ENCODE measurements around the gene INPP5D. TPM values are rescaled to one million over a fixed set of nuclear protein-coding genes. Genes with fewer than 3 reads are reported as not detected.

The INPP5D gene
- total and polyA plus RNA-seq, 4 donors = 2.9 to 18.8 (median 6.6) TPM

DNA sequence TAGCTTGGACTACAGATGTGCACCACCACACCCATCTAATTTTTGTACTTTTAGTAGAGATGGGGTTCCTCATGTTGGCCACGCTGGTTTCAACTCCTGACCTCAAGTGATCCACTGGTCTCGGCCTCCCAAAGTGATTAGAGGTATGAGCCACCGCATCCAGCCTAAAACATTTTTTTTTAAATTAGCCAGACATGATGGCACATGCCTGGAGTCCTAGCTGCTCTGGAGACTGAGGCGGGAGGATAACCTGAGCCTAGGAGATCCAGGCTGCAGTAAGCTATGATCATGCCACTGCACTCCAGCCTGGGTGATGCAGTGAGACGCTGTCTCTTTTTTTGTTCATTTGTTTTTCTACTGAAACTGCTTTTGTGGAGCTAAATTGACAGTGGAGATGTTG lies 126.7 kb downstream of the INPP5D start:
- Histone ChIP-seq H3K27me3 (ENCODE audit: control insufficient read depth in 4 of 4, insufficient read depth in 4 of 4, low read length in 3 of 4) (no peaks in the 10 kb centered on the region), H3K4me3 (ENCODE audit: low read depth in 1 of 3, low read length in 3 of 3) (no peak overlapping the region), H3K27ac (ENCODE audit: low read depth in 1 of 2, low read length in 2 of 2) (no peak overlapping the region), H3K9ac (ENCODE audit: low read depth in 1 of 2, low read length in 2 of 2) (no peak overlapping the region), H3K36me3 (ENCODE audit: control insufficient read depth in 4 of 4, insufficient read depth in 3 of 4, low read depth in 1 of 4, low read length in 3 of 4) (peaks cover 0 to 4% (median 0%) of the 10 kb centered on the region in 4 donors), H3K9me3 (ENCODE audit: control insufficient read depth in 4 of 4, low read length in 3 of 4) (no peaks in the 10 kb centered on the region), H3K4me1 (ENCODE audit: control insufficient read depth in 4 of 4, insufficient read depth in 4 of 4, low read length in 3 of 4) (peaks cover 5 to 15% (median 12%) of the 10 kb centered on the region in 4 donors)
- 97% methylated on average over 5 of the region's 5 CpGs for WGBS
- DNase-seq (ENCODE audit: low spot score) = no peak
- TF ChIP-seq, protein P1, sequence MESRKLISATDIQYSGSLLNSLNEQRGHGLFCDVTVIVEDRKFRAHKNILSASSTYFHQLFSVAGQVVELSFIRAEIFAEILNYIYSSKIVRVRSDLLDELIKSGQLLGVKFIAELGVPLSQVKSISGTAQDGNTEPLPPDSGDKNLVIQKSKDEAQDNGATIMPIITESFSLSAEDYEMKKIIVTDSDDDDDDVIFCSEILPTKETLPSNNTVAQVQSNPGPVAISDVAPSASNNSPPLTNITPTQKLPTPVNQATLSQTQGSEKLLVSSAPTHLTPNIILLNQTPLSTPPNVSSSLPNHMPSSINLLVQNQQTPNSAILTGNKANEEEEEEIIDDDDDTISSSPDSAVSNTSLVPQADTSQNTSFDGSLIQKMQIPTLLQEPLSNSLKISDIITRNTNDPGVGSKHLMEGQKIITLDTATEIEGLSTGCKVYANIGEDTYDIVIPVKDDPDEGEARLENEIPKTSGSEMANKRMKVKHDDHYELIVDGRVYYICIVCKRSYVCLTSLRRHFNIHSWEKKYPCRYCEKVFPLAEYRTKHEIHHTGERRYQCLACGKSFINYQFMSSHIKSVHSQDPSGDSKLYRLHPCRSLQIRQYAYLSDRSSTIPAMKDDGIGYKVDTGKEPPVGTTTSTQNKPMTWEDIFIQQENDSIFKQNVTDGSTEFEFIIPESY (IDR thresholded peaks at IDR 0.05) = no peak
- TF ChIP-seq FOXA2 (IDR thresholded peaks at IDR 0.05) (no peak), HNF4A (conservative IDR thresholded peaks at IDR 0.05) (no peak), YY1 (IDR thresholded peaks at IDR 0.05) (no peak), JUND (IDR thresholded peaks at IDR 0.05) (no peak), HNF4G (IDR thresholded peaks at IDR 0.05) (no peak), FOXA1 (IDR thresholded peaks at IDR 0.05) (no peak), REST (IDR thresholded peaks at IDR 0.05) (no peak), RXRA (IDR thresholded peaks at IDR 0.05) (no peak), SP1 (IDR thresholded peaks at IDR 0.05) (no peak), RAD21 (IDR thresholded peaks at IDR 0.05) (no peak), GABPA (IDR thresholded peaks at IDR 0.05 in 1 of 2, conservative IDR thresholded peaks at IDR 0.05 in 1 of 2) (no peak), EGR1 (IDR thresholded peaks at IDR 0.05; ENCODE audit: low read depth in 2 of 2) (no peak), NR2F2 (IDR thresholded peaks at IDR 0.05) (no peak)
- TF ChIP-seq, protein P2, sequence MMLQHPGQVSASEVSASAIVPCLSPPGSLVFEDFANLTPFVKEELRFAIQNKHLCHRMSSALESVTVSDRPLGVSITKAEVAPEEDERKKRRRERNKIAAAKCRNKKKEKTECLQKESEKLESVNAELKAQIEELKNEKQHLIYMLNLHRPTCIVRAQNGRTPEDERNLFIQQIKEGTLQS (IDR thresholded peaks at IDR 0.05) = no peak
- TF ChIP-seq, protein P3, sequence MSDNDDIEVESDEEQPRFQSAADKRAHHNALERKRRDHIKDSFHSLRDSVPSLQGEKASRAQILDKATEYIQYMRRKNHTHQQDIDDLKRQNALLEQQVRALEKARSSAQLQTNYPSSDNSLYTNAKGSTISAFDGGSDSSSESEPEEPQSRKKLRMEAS (IDR thresholded peaks at IDR 0.05) = no peak
- TF ChIP-seq, protein P4, sequence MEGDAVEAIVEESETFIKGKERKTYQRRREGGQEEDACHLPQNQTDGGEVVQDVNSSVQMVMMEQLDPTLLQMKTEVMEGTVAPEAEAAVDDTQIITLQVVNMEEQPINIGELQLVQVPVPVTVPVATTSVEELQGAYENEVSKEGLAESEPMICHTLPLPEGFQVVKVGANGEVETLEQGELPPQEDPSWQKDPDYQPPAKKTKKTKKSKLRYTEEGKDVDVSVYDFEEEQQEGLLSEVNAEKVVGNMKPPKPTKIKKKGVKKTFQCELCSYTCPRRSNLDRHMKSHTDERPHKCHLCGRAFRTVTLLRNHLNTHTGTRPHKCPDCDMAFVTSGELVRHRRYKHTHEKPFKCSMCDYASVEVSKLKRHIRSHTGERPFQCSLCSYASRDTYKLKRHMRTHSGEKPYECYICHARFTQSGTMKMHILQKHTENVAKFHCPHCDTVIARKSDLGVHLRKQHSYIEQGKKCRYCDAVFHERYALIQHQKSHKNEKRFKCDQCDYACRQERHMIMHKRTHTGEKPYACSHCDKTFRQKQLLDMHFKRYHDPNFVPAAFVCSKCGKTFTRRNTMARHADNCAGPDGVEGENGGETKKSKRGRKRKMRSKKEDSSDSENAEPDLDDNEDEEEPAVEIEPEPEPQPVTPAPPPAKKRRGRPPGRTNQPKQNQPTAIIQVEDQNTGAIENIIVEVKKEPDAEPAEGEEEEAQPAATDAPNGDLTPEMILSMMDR (IDR thresholded peaks at IDR 0.05; ENCODE audit: low read depth, low read length, missing input control) = no peak

Measured in liver (tissue), 9 donors.